Kidney (tissue), 14 donors: ENCODE data around the gene FAM193B. TPM values are rescaled to one million over a fixed set of nuclear protein-coding genes. Genes with fewer than 3 reads are reported as not detected.
A peak's percentile ranks its signal among the peaks of the same experiment; 100 is the strongest.

Experiments used
- DNase-seq, 5 donors: peaks; one replicate each; pipeline ENCODE4 v3.0.0-alpha.2; 2013 to 2020
- FAIRE-seq: peaks from 2 replicates; lab custom pipeline; 2012; peaks lifted over from hg19 to GRCh38; lab: Jason Lieb, UNC
- H3K27ac ChIP-seq, 2 donors: one replicate each; pipeline ENCODE4 v1.7.0; 2013; ENCODE audit warnings: low read depth in 2 of 2, low read length in 2 of 2, inconsistent platforms in 1 of 2
- H3K27me3 ChIP-seq: one replicate; pipeline ENCODE4 v1.7.1; 2013; ENCODE audit warnings: low read length, inconsistent platforms; ENCODE audit not compliant: control insufficient read depth, insufficient read depth
- H3K36me3 ChIP-seq, 3 donors: one replicate each; pipeline versions ENCODE4 v1.7.0 to v1.7.1; 2013; ENCODE audit warnings: low read length in 3 of 3, control low read depth in 1 of 3, inconsistent platforms in 1 of 3; ENCODE audit not compliant: insufficient read depth in 3 of 3, control insufficient read depth in 2 of 3
- H3K4me1 ChIP-seq, 3 donors: one replicate each; pipeline versions ENCODE4 v1.7.0 to v1.7.1; 2013; ENCODE audit warnings: low read length in 3 of 3, inconsistent platforms in 1 of 3, low read depth in 1 of 3; ENCODE audit not compliant: control insufficient read depth in 2 of 3, insufficient read depth in 2 of 3
- H3K4me3 ChIP-seq, 3 donors: one replicate each; pipeline versions ENCODE4 v1.7.0 to v1.8.1; 2013; ENCODE audit warnings: low read length in 3 of 3, control low read depth in 1 of 3, inconsistent platforms in 1 of 3
- H3K9ac ChIP-seq, 3 donors: one replicate each; pipeline versions ENCODE4 v1.7.0 to v1.7.1; 2013; ENCODE audit warnings: low read length in 3 of 3, control low read depth in 1 of 3, inconsistent platforms in 1 of 3
- H3K9me3 ChIP-seq, 3 donors: one replicate each; pipeline versions ENCODE4 v1.7.0 to v1.7.1; 2013; ENCODE audit warnings: low read length in 3 of 3, control low read depth in 1 of 3, inconsistent platforms in 1 of 3; ENCODE audit not compliant: control insufficient read depth in 2 of 3, insufficient read depth in 1 of 3
- CTCF ChIP-seq: IDR thresholded peaks from 3 replicates; pipeline ENCODE4 v1.5.1; 2012; ENCODE audit warnings: mild to moderate bottlenecking, moderate library complexity, borderline replicate concordance; ENCODE audit not compliant: insufficient read depth; ENCODE audit errors: extremely low read depth
- intact Hi-C: fragments of 100-400 bp; cut with DNase I; formaldehyde crosslinking; loops from one replicate; pipeline ENCODE4 v1.11.1; 2022
- polyA plus RNA-seq: library from polyadenylated mRNA; stranded (reverse); fragments of 350-450 nt; fragmentation: Illumina TruSeq; extraction: RNeasy Lipid Tissue Mini Kit (QIAGEN cat#74804); gene quantifications from one replicate; pipeline ENCODE4 v1.2.3, GENCODE V29; 2014; ENCODE audit warnings: low read depth, low replicate concordance; ENCODE audit not compliant: insufficient read depth
- total RNA-seq: library from RNA; stranded (reverse); fragmentation: NEBNext Ultra II Directional; extraction: Animal tissue kit (Norgen Biotek cat#: 25700); gene quantifications from one replicate; pipeline ENCODE4 v1.2.1, GENCODE V29; 2021
- donor health status: control.
- donor health status: control.
- donor health status: control.
- donor health status: control.
- donor health status: control.
- donor health status: DM: yes; HTN: yes; CAD: no.
- donor health status: Normal renal cell carcinoma (clear cell type).

FAM193B gene
- total and polyA plus RNA-seq, 2 donors from 2014 or later = 61.0 to 77.8 TPM

GRCh38 chr5:177545487-177546257 is 8.7 kb downstream of the FAM193B start:
- peak overlapping the region in 1 of 2 donors; percentile 45 for H3K27ac ChIP-seq
- no peaks in the 10 kb centered on the region for H3K27me3 ChIP-seq
- DNase-seq = no peak
- intact Hi-C loops = no loop called here
- TF ChIP-seq CTCF = no peak
- peaks cover 2 to 3% (median 2%) of the 10 kb centered on the region in 3 donors for H3K36me3 ChIP-seq
- no peaks in the 10 kb centered on the region for H3K9me3 ChIP-seq
- H3K9ac ChIP-seq = no peak overlapping the region
- H3K4me1 ChIP-seq = peaks cover 0 to 7% (median 0%) of the 10 kb centered on the region in 3 donors
- no peak for FAIRE-seq
- H3K4me3 ChIP-seq = no peak overlapping the region

GRCh38 chr5:177542816-177543465 is 11.4 kb downstream of the FAM193B start:
- no peak overlapping the region for H3K27ac ChIP-seq
- no peak for TF ChIP-seq CTCF
- no peaks in the 10 kb centered on the region for H3K27me3 ChIP-seq
- no peak for FAIRE-seq
- H3K9me3 ChIP-seq = no peaks in the 10 kb centered on the region
- H3K4me3 ChIP-seq = no peak overlapping the region
- H3K9ac ChIP-seq = no peak overlapping the region
- peaks cover 0 to 14% (median 0%) of the 10 kb centered on the region in 3 donors for H3K4me1 ChIP-seq
- DNase-seq = no peak
- peaks cover 0 to 10% (median 3%) of the 10 kb centered on the region in 3 donors for H3K36me3 ChIP-seq
- intact Hi-C loops = no loop called here

- no peak overlapping the region for H3K4me3 ChIP-seq
- no peak overlapping the region for H3K27ac ChIP-seq
- intact Hi-C loops = no loop called here
- no peak for DNase-seq
- peaks cover 0 to 12% (median 0%) of the 10 kb centered on the region in 3 donors for H3K4me1 ChIP-seq
- no peaks in the 10 kb centered on the region for H3K9me3 ChIP-seq
- FAIRE-seq = no peak
- H3K27me3 ChIP-seq = no peaks in the 10 kb centered on the region
- no peak for TF ChIP-seq CTCF
- no peak overlapping the region for H3K9ac ChIP-seq
- H3K36me3 ChIP-seq = peaks cover 0 to 11% (median 4%) of the 10 kb centered on the region in 3 donors
Measured at GRCh38 chr5:177540438-177540837, 13.9 kb downstream of the FAM193B start.
